Tibial artery (tissue), 4 donors: ENCODE data around the gene GLIS1.
A peak's percentile ranks its signal among the peaks of the same experiment; 100 is the strongest.

Experiments used
- DNase-seq, 2 donors: peaks; one replicate each; pipeline ENCODE4 v3.0.0-alpha.2; 2019
- H3K27ac ChIP-seq, 2 donors: fragments of 200-600 bp; sonication (generic) in 1 of 2; 1 replicate in 1 of 2; 2 replicates in 1 of 2; pipeline ENCODE4 v1.5.1; 2018 to 2019; ENCODE audit warnings: mild to moderate bottlenecking in 1 of 2
- H3K27me3 ChIP-seq, 2 donors: fragments of 200-600 bp; sonication (generic) in 1 of 2; one replicate each; pipeline versions ENCODE4 v1.5.1 to v1.6.0; 2016 to 2019
- H3K36me3 ChIP-seq, 3 donors: fragments of 200-600 bp; sonication (generic) in 2 of 3; one replicate each; pipeline ENCODE4 v1.5.1; 2016 to 2019; ENCODE audit warnings: mild to moderate bottlenecking in 2 of 3
- H3K4me1 ChIP-seq, 4 donors: fragments of 200-600 bp; sonication (generic) in 2 of 4; 1 replicate in 3 of 4; 2 replicates in 1 of 4; pipeline ENCODE4 v1.5.1; 2016 to 2019
- H3K4me3 ChIP-seq, 2 donors: fragments of 200-600 bp; sonication (generic) in 1 of 2; 1 replicate in 1 of 2; 2 replicates in 1 of 2; pipeline ENCODE4 v1.5.1; 2018 to 2019; ENCODE audit warnings: mild to moderate bottlenecking in 2 of 2
- H3K9me3 ChIP-seq, 3 donors: fragments of 200-600 bp; sonication (generic) in 1 of 3; one replicate each; pipeline ENCODE4 v1.5.1; 2016 to 2019
- intact Hi-C: fragments of 100-400 bp; cut with DNase I; formaldehyde crosslinking; loops from one replicate; pipeline ENCODE4 v1.15.0; 2023; ENCODE audit warnings: low total_unique reads
- TF ChIP-seq, protein P1 (sequence below), 2 experiments: fragments of 200-600 bp in 1 of 2; fragments of 450-650 bp in 1 of 2; IDR thresholded peaks; one replicate each; pipeline ENCODE4 v1.5.1; 2017 to 2019; ENCODE audit warnings: antibody characterized with exemption in 2 of 2, mild to moderate bottlenecking in 1 of 2, moderate library complexity in 1 of 2

GLIS1 gene

DNA sequence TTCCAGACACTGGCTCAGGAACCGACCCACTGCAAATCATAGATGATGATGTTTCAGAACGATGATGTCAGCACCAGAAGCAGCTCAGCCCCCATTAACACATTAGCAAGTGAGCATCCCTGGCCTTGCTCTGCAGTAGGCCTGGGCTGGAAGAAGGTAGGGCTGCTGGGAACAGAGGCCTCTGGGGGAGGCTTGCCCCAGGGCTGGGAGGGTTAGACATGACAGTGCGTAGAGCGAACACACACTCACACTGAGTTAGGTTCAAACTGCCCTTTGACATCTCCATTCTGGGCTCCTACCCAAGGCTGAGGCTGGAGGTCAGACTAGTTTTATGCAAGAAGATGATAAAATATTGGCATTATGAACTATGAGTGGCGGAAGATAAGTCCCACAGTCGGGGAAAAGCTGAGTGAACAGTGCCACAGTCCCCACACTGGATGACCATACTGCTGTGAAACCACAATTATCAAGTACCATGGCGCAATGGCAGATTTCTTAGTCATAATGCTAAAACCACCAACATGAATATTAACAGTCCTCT, 188.7 kb downstream of the GLIS1 start:
- Histone ChIP-seq H3K4me1 (no peaks in the 10 kb centered on the region), H3K9me3 (no peaks in the 10 kb centered on the region), H3K27me3 (peaks cover 0 to 15% of the 10 kb centered on the region in 2 donors), H3K27ac (no peak overlapping the region), H3K36me3 (no peaks in the 10 kb centered on the region), H3K4me3 (no peak overlapping the region)
- TF ChIP-seq, protein P1, sequence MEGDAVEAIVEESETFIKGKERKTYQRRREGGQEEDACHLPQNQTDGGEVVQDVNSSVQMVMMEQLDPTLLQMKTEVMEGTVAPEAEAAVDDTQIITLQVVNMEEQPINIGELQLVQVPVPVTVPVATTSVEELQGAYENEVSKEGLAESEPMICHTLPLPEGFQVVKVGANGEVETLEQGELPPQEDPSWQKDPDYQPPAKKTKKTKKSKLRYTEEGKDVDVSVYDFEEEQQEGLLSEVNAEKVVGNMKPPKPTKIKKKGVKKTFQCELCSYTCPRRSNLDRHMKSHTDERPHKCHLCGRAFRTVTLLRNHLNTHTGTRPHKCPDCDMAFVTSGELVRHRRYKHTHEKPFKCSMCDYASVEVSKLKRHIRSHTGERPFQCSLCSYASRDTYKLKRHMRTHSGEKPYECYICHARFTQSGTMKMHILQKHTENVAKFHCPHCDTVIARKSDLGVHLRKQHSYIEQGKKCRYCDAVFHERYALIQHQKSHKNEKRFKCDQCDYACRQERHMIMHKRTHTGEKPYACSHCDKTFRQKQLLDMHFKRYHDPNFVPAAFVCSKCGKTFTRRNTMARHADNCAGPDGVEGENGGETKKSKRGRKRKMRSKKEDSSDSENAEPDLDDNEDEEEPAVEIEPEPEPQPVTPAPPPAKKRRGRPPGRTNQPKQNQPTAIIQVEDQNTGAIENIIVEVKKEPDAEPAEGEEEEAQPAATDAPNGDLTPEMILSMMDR (IDR thresholded peaks at IDR 0.05), result no peak
- DNase-seq, result peak; percentile 23 to 65
- intact Hi-C loops, result no loop called here

DNA sequence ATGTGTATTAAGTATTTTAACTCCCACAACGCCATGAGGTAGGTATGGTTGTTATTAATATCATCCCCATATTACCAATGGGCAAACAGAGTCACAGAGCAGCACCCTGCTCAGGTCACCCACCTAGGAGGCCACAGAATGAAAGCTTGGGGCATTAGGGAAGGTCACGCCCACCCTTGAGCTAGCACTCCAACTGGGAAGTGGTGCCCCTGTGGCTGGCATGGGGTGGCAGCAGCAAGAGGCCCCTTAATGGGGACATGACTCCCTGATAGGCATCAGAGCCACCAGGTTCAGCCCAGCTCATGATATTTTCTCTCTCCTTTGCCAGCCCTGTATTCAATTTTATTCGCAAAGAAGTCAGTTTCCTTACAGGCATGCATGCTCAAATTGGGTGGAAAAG, 189.2 kb downstream of the GLIS1 start:
- TF ChIP-seq, protein P1 (IDR thresholded peaks at IDR 0.05), result no peak
- no peaks in the 10 kb centered on the region for H3K9me3 ChIP-seq
- no peak overlapping the region for H3K4me3 ChIP-seq
- peak; percentile 16 to 35 for DNase-seq
- H3K27me3 ChIP-seq, result peaks cover 0 to 20% of the 10 kb centered on the region in 2 donors
- H3K4me1 ChIP-seq, result no peaks in the 10 kb centered on the region
- H3K36me3 ChIP-seq, result no peaks in the 10 kb centered on the region
- H3K27ac ChIP-seq, result no peak overlapping the region
- intact Hi-C loops, result no loop called here

DNA sequence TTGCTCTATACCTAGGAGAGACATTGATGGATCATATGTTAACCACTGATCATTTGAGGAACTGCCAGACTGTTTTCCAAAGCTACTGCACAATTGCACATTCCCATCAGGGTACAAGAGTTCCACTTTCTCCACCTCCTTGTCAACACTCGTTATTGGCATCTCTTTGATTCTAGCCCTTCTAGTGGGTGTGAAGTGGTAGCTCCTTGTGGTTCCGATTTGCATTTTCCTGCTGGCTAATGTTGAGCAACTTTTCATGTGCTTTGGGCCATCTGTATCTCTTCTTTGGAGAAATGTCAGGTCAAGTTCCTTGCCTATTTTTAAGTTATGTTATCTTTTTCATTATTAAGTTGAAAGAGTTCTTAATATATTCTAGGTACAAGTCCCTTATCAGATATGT, 189.7 kb downstream of the GLIS1 start:
- Histone ChIP-seq H3K27me3 (peaks cover 0 to 25% of the 10 kb centered on the region in 2 donors), H3K4me3 (no peak overlapping the region), H3K36me3 (no peaks in the 10 kb centered on the region), H3K27ac (no peak overlapping the region), H3K4me1 (no peaks in the 10 kb centered on the region), H3K9me3 (no peaks in the 10 kb centered on the region)
- TF ChIP-seq, protein P1 (IDR thresholded peaks at IDR 0.05), result no peak
- intact Hi-C loops, result no loop called here
- peak in 1 of 2 donors; percentile 5 for DNase-seq

DNA sequence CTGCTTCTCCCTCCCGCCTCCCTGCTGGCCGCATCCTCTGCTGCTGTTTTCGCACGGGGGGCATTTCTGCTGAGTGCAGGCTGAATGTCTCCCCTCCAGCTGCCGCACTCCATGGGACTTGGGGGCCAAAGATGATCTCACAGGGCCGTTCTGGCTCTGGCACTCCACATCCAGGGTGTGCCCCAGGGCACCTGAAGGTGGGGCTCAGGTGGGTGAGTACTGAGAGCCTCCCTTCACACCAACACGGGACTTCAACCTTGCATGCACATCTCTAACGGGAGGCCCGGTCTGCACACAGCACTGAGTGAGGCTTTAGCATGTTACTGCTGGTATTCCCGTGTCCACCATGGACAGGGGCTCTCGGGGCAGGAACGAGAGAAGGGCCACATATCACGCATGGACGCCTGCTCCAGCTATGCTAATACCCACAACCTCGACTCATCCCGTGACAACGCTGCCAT, 190.9 kb downstream of the GLIS1 start:
- DNase-seq, result peak; percentile 15 to 44
- TF ChIP-seq, protein P1 (IDR thresholded peaks at IDR 0.05), result no peak
- H3K4me3 ChIP-seq, result no peak overlapping the region
- no peak overlapping the region for H3K27ac ChIP-seq
- no peaks in the 10 kb centered on the region for H3K36me3 ChIP-seq
- no peaks in the 10 kb centered on the region for H3K9me3 ChIP-seq
- H3K27me3 ChIP-seq, result peaks cover 0 to 31% of the 10 kb centered on the region in 2 donors
- intact Hi-C loops, result no loop called here
- H3K4me1 ChIP-seq, result no peaks in the 10 kb centered on the region

GRCh38 chr1:53547231-53547790, 191.7 kb downstream of the GLIS1 start:
- Histone ChIP-seq H3K4me3 (no peak overlapping the region), H3K27me3 (peaks cover 0 to 34% of the 10 kb centered on the region in 2 donors), H3K9me3 (no peaks in the 10 kb centered on the region), H3K27ac (no peak overlapping the region), H3K36me3 (no peaks in the 10 kb centered on the region), H3K4me1 (peaks cover 0 to 3% (median 0%) of the 10 kb centered on the region in 4 donors)
- peak; percentile 11 to 46 for DNase-seq
- TF ChIP-seq, protein P1 (IDR thresholded peaks at IDR 0.05), result no peak
- intact Hi-C loops, result no loop called here
